ENCODE data around the gene PSAT1.
A peak's percentile ranks its signal among the peaks of the same experiment; 100 is the strongest.
"Not testable (repeated sequence)": the region's sequence is repeated elsewhere in the genome, so short reads cannot be mapped to it uniquely, and the experiment has no call there.

Gene PSAT1

GRCh38 chr9:78296893-78297671 lies at the start of gene PSAT1:
PSAT1 (plus strand) TSS chr9:78297125; CDS start chr9:78297211, 86 bp downstream.
- peak; percentile 94 for DNase-seq

GRCh38 chr9:78248635-78249034 lies 48.3 kb upstream of the PSAT1 start:
- DNase-seq = no peak

- peak; percentile 51 for DNase-seq
These were observed 47.4 kb upstream of the PSAT1 start for GRCh38 chr9:78249542-78249941.

GRCh38 chr9:78252616-78253015 lies 44.3 kb upstream of the PSAT1 start:
- DNase-seq = no peak

GRCh38 chr9:78253285-78253684 lies 43.6 kb upstream of the PSAT1 start:
- no peak for DNase-seq

- DNase-seq = peak; percentile 52
These were observed 35.4 kb upstream of the PSAT1 start for GRCh38 chr9:78261403-78262001.

- DNase-seq = no peak
These were observed 34.3 kb upstream of the PSAT1 start for GRCh38 chr9:78262655-78263054.

- DNase-seq = no peak
These were observed 29.0 kb upstream of the PSAT1 start for GRCh38 chr9:78267889-78268288.

GRCh38 chr9:78269784-78270183 lies 27.1 kb upstream of the PSAT1 start:
- DNase-seq = no peak

- DNase-seq = no peak
These were observed 24.6 kb upstream of the PSAT1 start for GRCh38 chr9:78272307-78272706.

GRCh38 chr9:78273761-78274160 lies 23.2 kb upstream of the PSAT1 start:
- no peak for DNase-seq

- DNase-seq = no peak
These were observed 18.6 kb upstream of the PSAT1 start for GRCh38 chr9:78278177-78278777.

GRCh38 chr9:78278801-78279200 lies 18.1 kb upstream of the PSAT1 start:
- no peak for DNase-seq

GRCh38 chr9:78280982-78281668 lies 15.8 kb upstream of the PSAT1 start:
- DNase-seq = no peak

GRCh38 chr9:78284181-78284580 lies 12.7 kb upstream of the PSAT1 start:
- not testable (repeated sequence) for DNase-seq

- DNase-seq = no peak
These were observed 10.8 kb upstream of the PSAT1 start for GRCh38 chr9:78286125-78286524.

GRCh38 chr9:78286946-78287388 lies 10.0 kb upstream of the PSAT1 start:
- no peak for DNase-seq

- no peak for DNase-seq
These were observed 8.6 kb upstream of the PSAT1 start for GRCh38 chr9:78288214-78288892.

- DNase-seq = no peak
These were observed 7.5 kb upstream of the PSAT1 start for GRCh38 chr9:78289474-78289873.

- DNase-seq = no peak
These were observed 5.5 kb upstream of the PSAT1 start for GRCh38 chr9:78291240-78291925.

GRCh38 chr9:78292026-78292425 lies 4.9 kb upstream of the PSAT1 start:
- DNase-seq = no peak
